B cell (primary cell): ENCODE data around the gene FANCC. TPM values are rescaled to one million over a fixed set of nuclear protein-coding genes. Genes with fewer than 3 reads are reported as not detected.
A peak's percentile ranks its signal among the peaks of the same experiment; 100 is the strongest.

Source experiments
- ATAC-seq: fragments of 200-7000 bp; cut with Tn5 transposase; one replicate; pipeline ENCODE4 v1.10.0; 2021; ENCODE audit warnings: low read depth, mild to moderate bottlenecking, moderate number of reproducible peaks, moderate library complexity
- CTCF ChIA-PET: fragments of 350-600 bp; sonication (Branson Sonifier 250); formaldehyde crosslinking; loops from one replicate; lab custom pipeline; 2021; ENCODE audit warnings: antibody characterized with exemption, inconsistent platforms; lab: Charles Lee
- POLR2A ChIA-PET: fragments of 350-600 bp; sonication (Branson Sonifier 250); formaldehyde crosslinking; loops from one replicate; lab custom pipeline; 2021; ENCODE audit warnings: antibody characterized with exemption; lab: Charles Lee
- DNase-seq: peaks from one replicate; pipeline ENCODE4 v3.0.0; 2013
- H2AFZ ChIP-seq: 2 replicates; pipeline ENCODE4 v1.6.1; 2012; ENCODE audit warnings: mild to moderate bottlenecking, low read depth, low read length; ENCODE audit not compliant: insufficient read depth, poor library complexity, severe bottlenecking
- H3K27ac ChIP-seq, 2 donors: 1 replicate in 1 of 2; 2 replicates in 1 of 2; pipeline ENCODE4 v1.5.1; 2012 to 2013; ENCODE audit warnings: low read length in 2 of 2, mild to moderate bottlenecking in 2 of 2, moderate library complexity in 1 of 2
- H3K27me3 ChIP-seq, 4 experiments: fragments of 200-600 bp in 1 of 4; sonication (generic) in 1 of 4; replicated peaks in 1 of 4; 1 replicate in 2 of 4; 2 replicates in 2 of 4; pipeline versions ENCODE4 v1.6.1 to v1.7.0; 2013 to 2016; ENCODE audit warnings: low read length in 3 of 4, mild to moderate bottlenecking in 2 of 4, mixed read lengths in 1 of 4, moderate library complexity in 1 of 4; ENCODE audit not compliant: insufficient read depth in 4 of 4, control insufficient read depth in 3 of 4; ENCODE audit errors: control extremely low read depth in 1 of 4
- H3K36me3 ChIP-seq, 2 experiments: replicated peaks in 1 of 2; 1 replicate in 1 of 2; 2 replicates in 1 of 2; pipeline versions ENCODE4 v1.6.1 to v1.7.1; 2013; ENCODE audit warnings: low read length in 1 of 2; ENCODE audit not compliant: insufficient read depth in 2 of 2, control insufficient read depth in 1 of 2; ENCODE audit errors: control extremely low read depth in 1 of 2, extremely low read depth in 1 of 2
- H3K4me1 ChIP-seq, 2 donors: fragments of 200-600 bp in 1 of 2; sonication (generic) in 1 of 2; 1 replicate in 1 of 2; 2 replicates in 1 of 2; pipeline versions ENCODE4 v1.5.1 to v1.6.1; 2013 to 2017; ENCODE audit warnings: low read length in 2 of 2; ENCODE audit not compliant: control insufficient read depth in 2 of 2, insufficient read depth in 2 of 2
- H3K4me2 ChIP-seq: replicated peaks from 2 replicates; pipeline ENCODE3; 2012; ENCODE audit warnings: mild to moderate bottlenecking, low read depth, low read length; ENCODE audit not compliant: poor library complexity, severe bottlenecking
- H3K4me3 ChIP-seq, 5 experiments: fragments of 200-600 bp in 1 of 5; sonication (generic) in 1 of 5; 1 replicate in 3 of 5; 2 replicates in 2 of 5; pipeline versions ENCODE4 v1.5.1 to v1.7.0; 2011 to 2016; ENCODE audit warnings: low read length in 4 of 5, mild to moderate bottlenecking in 4 of 5, low read depth in 2 of 5, control low read depth in 1 of 5, moderate library complexity in 1 of 5; ENCODE audit not compliant: insufficient read depth in 1 of 5; ENCODE audit errors: control extremely low read depth in 1 of 5, extremely low read depth in 1 of 5
- H3K79me2 ChIP-seq: fragments of 200-600 bp; sonication (generic); one replicate; pipeline ENCODE4 v1.6.0; 2016; ENCODE audit warnings: low read length; ENCODE audit not compliant: control insufficient read depth, insufficient read depth
- H3K9ac ChIP-seq: fragments of 200-600 bp; sonication (generic); 2 replicates; pipeline ENCODE4 v1.6.1; 2017; ENCODE audit warnings: mild to moderate bottlenecking, low read length, moderate library complexity
- H3K9me3 ChIP-seq, 3 donors: one replicate each; pipeline versions ENCODE4 v1.6.1 to v1.7.1; 2013; ENCODE audit warnings: low read length in 2 of 3; ENCODE audit not compliant: control insufficient read depth in 2 of 3, insufficient read depth in 1 of 3; ENCODE audit errors: control extremely low read depth in 1 of 3
- H4K20me1 ChIP-seq: 2 replicates; pipeline ENCODE4 v1.6.0; 2012; ENCODE audit warnings: mild to moderate bottlenecking, low read length; ENCODE audit not compliant: insufficient read depth, control insufficient read depth, poor library complexity, severe bottlenecking
- H3K27ac Mint-ChIP-seq: one replicate; pipeline ENCODE4 v1.8.0; 2021; ENCODE audit warnings: mixed read lengths
- H3K27me3 Mint-ChIP-seq: one replicate; pipeline ENCODE4 v1.8.0; 2021; ENCODE audit warnings: mixed read lengths
- H3K4me1 Mint-ChIP-seq: one replicate; pipeline ENCODE4 v1.8.0; 2021; ENCODE audit warnings: mixed read lengths
- H3K4me3 Mint-ChIP-seq: one replicate; pipeline ENCODE4 v1.8.0; 2021; ENCODE audit warnings: mixed read lengths
- H3K9me3 Mint-ChIP-seq: one replicate; pipeline ENCODE4 v1.8.0; 2022; ENCODE audit warnings: mixed read lengths; ENCODE audit not compliant: insufficient read depth
- CTCF ChIP-seq: fragments of 200-600 bp; IDR thresholded peaks from one replicate; pipeline ENCODE4 v1.8.0; 2022; ENCODE audit warnings: antibody characterized with exemption, mild to moderate bottlenecking
- EZH2 ChIP-seq: IDR thresholded peaks from 2 replicates; pipeline ENCODE4 v1.6.1; 2012; ENCODE audit warnings: borderline replicate concordance, low read depth, mild to moderate bottlenecking, moderate library complexity, low read length; ENCODE audit not compliant: insufficient read depth, poor library complexity, severe bottlenecking
- WGBS: methylation state at CpG from one replicate; pipeline ENCODE4 v1.1.5; 2013; ENCODE audit warnings: missing lambda C conversion rate; ENCODE audit not compliant: insufficient coverage; 5-methylcytosine and 5-hydroxymethylcytosine counted together
- intact Hi-C: fragments of 100-400 bp; cut with micrococcal nuclease; formaldehyde crosslinking; loops from one replicate; pipeline ENCODE4 v1.10.0; 2022
- polyA plus RNA-seq: library from polyadenylated mRNA; depleted of rRNA; stranded (reverse); fragments of >200 nt; gene quantifications from 2 replicates; pipeline ENCODE4 v1.2.3, GENCODE V29; 2012
- total RNA-seq, 2 donors: library from RNA; stranded (reverse); fragments of 120-200 nt in 1 of 2; gene quantifications; 1 replicate in 1 of 2; 2 replicates in 1 of 2; pipeline versions ENCODE4 v1.2.3 to v1.2.4, GENCODE V29; 2013 to 2022

Gene FANCC
- total and polyA plus RNA-seq, 2 donors (not counting 1 experiment from before 2014, with no cell fraction given), result 1.8 to 11.1 TPM

GRCh38 chr9:95218773-95219172, 98.7 kb downstream of the FANCC start:
- Histone ChIP-seq H3K9ac (no peak overlapping the region), H3K27ac (no peak overlapping the region), H3K9me3 (peaks cover 0 to 3% (median 0%) of the 10 kb centered on the region in 3 donors), H3K4me3 (no peak overlapping the region), H3K4me1 (peaks cover 12 to 18% of the 10 kb centered on the region in 2 donors), H4K20me1 (no peaks in the 10 kb centered on the region), H3K79me2 (no peaks in the 10 kb centered on the region), H3K4me2 (no peak overlapping the region), H3K36me3 (no peaks in the 10 kb centered on the region), H2AFZ (no peak overlapping the region), H3K27me3 (no peaks in the 10 kb centered on the region)
- no peak for TF ChIP-seq EZH2
- TF ChIP-seq CTCF, result no peak
- CTCF ChIA-PET, result no interaction called here
- ATAC-seq (no peak), DNase-seq (no peak)
- Mint-ChIP-seq H3K27ac (no peak overlapping the region), H3K4me1 (peaks cover 32% of the 10 kb centered on the region), H3K9me3 (no peaks in the 10 kb centered on the region), H3K27me3 (no peaks in the 10 kb centered on the region), H3K4me3 (no peak overlapping the region)
- intact Hi-C loops, result no loop called here
- POLR2A ChIA-PET, result no interaction called here
- 70% methylated on average over 2 of the region's 4 CpGs for WGBS

DNA sequence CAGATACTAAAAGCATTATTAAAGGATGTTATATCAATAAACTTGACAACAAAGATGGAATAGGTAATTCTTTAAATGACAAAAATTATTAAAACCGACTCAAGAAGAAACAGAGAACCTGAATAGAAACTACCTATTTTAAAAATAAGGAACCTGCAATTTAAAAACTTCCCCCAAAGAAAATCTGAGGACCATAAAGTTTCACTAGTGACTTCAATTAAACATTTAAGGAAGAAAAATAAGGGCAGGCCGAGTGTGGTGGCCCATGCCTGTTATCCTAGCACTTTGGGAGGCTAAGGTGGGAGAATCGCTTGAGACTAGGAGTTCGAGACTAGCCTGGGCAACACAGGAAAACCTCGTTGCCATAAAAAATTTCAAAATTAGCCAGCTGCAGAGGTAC, 99.6 kb downstream of the FANCC start:
- Histone ChIP-seq H4K20me1 (no peaks in the 10 kb centered on the region), H3K9ac (no peak overlapping the region), H3K4me2 (peak overlapping the region; percentile 4), H3K36me3 (no peaks in the 10 kb centered on the region), H3K27ac (no peak overlapping the region), H3K27me3 (no peaks in the 10 kb centered on the region), H3K9me3 (peaks cover 0 to 3% (median 0%) of the 10 kb centered on the region in 3 donors), H3K79me2 (no peaks in the 10 kb centered on the region), H3K4me3 (no peak overlapping the region), H3K4me1 (peaks cover 12 to 18% of the 10 kb centered on the region in 2 donors), H2AFZ (no peak overlapping the region)
- ChIA-PET POLR2A (no interaction called here), CTCF (no interaction called here)
- Mint-ChIP-seq H3K9me3 (no peaks in the 10 kb centered on the region), H3K4me1 (peaks cover 32% of the 10 kb centered on the region), H3K4me3 (no peak overlapping the region), H3K27me3 (no peaks in the 10 kb centered on the region), H3K27ac (no peak overlapping the region)
- TF ChIP-seq EZH2 (no peak), CTCF (no peak)
- intact Hi-C loops, result no loop called here
- 50% methylated on average over 2 of the region's 5 CpGs for WGBS
- ATAC-seq (no peak), DNase-seq (peak; percentile 14)
